ENCODE data around the gene MOB3A. TPM values are rescaled to one million over a fixed set of nuclear protein-coding genes. Genes with fewer than 3 reads are reported as not detected.
A peak's percentile ranks its signal among the peaks of the same experiment; 100 is the strongest.
"Not testable (repeated sequence)": the region's sequence is repeated elsewhere in the genome, so short reads cannot be mapped to it uniquely, and the experiment has no call there.

Gene MOB3A
- total RNA-seq, 2 donors from 2014 or later, result 37.8 to 50.9 TPM

DNA sequence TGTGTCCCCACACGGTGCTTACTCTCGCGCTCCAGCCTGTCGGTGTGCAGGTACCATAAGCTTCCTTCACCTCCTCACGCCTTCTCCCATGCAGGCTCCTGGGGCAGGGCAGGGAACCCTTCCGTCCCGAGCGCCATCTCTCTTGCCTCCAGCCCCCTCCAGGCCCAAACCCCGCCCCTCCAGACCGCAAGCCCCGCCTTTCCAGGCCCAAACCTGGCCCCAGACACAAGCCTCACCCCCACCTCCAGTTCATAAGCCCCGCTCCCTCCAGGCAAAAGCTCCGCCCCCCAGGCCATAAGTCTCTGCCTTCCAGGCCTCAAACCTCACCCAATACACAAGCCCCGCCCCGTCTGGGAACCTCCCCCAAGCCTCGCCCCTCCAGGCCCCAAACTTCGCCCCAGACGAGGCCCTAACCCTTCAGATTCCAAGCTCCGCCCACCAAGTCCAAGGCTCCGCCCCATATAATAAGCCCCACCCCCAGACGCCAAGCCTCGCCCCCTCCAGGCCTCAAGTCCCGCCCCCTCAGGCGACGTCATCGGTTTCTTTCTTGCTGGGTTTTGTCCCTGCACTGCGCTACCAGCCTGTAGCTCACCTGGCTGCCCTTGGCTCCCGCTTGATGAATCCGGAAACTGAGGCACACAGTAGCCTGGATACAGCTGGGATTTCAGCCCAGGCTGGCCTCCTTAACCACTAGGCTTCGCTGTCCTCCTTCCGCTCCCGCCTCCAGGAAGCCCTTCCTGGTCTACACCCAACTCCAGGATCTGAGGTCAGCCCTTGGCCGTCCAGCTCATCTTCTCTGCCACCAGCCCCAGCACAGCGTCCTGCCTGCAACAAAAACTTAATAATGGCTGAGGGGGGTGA is 61.2 kb downstream of the MOB3A start:
- Histone ChIP-seq H3K27ac (no peak overlapping the region), H3K27me3 (replicated peaks; ENCODE audit: insufficient read depth) (no peaks in the 10 kb centered on the region), H3K4me3 (no peak overlapping the region), H3K4me1 (ENCODE audit: control insufficient read depth in 1 of 2, low read depth in 2 of 2) (peaks cover 17 to 24% of the 10 kb centered on the region in 2 donors), H3K9me3 (peaks cover 7% of the 10 kb centered on the region), H3K36me3 (peaks cover 18% of the 10 kb centered on the region)
- TF ChIP-seq, protein P1, sequence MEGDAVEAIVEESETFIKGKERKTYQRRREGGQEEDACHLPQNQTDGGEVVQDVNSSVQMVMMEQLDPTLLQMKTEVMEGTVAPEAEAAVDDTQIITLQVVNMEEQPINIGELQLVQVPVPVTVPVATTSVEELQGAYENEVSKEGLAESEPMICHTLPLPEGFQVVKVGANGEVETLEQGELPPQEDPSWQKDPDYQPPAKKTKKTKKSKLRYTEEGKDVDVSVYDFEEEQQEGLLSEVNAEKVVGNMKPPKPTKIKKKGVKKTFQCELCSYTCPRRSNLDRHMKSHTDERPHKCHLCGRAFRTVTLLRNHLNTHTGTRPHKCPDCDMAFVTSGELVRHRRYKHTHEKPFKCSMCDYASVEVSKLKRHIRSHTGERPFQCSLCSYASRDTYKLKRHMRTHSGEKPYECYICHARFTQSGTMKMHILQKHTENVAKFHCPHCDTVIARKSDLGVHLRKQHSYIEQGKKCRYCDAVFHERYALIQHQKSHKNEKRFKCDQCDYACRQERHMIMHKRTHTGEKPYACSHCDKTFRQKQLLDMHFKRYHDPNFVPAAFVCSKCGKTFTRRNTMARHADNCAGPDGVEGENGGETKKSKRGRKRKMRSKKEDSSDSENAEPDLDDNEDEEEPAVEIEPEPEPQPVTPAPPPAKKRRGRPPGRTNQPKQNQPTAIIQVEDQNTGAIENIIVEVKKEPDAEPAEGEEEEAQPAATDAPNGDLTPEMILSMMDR (IDR thresholded peaks at IDR 0.05), result no peak
- DNase-seq (ENCODE audit: low spot score), result no peak
- ATAC-seq (ENCODE audit: insufficient number of reproducible peaks, low FRiP score, low read depth), result no peak

DNA sequence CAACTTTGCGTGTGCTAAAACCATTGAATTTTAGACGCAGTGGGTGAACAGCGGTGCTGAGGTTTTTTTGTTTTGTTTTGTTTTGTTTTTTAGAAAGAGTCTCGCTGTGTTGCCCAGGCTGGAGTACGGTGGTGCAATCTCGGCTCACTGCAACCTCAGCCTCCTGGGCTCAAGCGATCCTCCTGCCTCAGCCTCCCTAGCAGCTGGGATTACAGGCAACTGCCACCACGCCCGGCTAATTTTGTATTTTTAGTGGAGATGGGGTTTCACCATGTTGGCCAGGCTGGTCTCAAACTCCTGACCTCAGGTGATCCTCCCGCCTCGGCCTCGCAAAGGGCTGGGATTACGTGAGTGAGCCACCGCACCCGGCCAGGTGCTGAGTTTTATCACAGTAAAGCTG is 61.9 kb downstream of the MOB3A start:
- not testable (repeated sequence) for H3K9me3 ChIP-seq; H3K27ac ChIP-seq; ATAC-seq (ENCODE audit: insufficient number of reproducible peaks, low FRiP score, low read depth); DNase-seq (ENCODE audit: low spot score); H3K27me3 ChIP-seq (replicated peaks; ENCODE audit: insufficient read depth); H3K4me3 ChIP-seq
- H3K36me3 ChIP-seq, result peaks cover 11% of the 10 kb centered on the region
- H3K4me1 ChIP-seq (ENCODE audit: control insufficient read depth in 1 of 2, low read depth in 2 of 2), result peaks cover 17 to 24% of the 10 kb centered on the region in 2 donors

DNA sequence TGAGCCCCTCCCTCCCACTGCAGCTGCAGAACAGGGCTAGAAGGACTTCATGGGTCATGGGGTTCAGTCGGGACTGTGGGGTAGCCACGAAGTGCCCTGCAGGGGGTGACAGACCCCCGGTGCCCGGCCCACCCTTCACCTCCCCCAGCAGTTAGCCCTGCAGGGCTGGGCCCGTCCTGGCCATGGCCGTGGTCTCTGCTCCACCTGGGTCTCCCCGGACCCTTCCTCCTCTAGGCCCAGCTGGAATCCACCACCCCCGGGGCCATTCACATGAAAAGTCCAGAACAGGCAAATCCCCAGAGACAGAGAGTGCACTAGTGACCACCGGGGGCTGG is 62.3 kb downstream of the MOB3A start:
- TF ChIP-seq, protein P1 (IDR thresholded peaks at IDR 0.05), result no peak
- peaks cover 8% of the 10 kb centered on the region for H3K36me3 ChIP-seq
- DNase-seq (ENCODE audit: low spot score) (no peak), ATAC-seq (ENCODE audit: insufficient number of reproducible peaks, low FRiP score, low read depth) (no peak)
- no peak overlapping the region for H3K27ac ChIP-seq
- H3K27me3 ChIP-seq (replicated peaks; ENCODE audit: insufficient read depth), result no peaks in the 10 kb centered on the region
- peaks cover 7% of the 10 kb centered on the region for H3K9me3 ChIP-seq
- H3K4me3 ChIP-seq, result no peak overlapping the region
- peaks cover 17 to 24% of the 10 kb centered on the region in 2 donors for H3K4me1 ChIP-seq (ENCODE audit: control insufficient read depth in 1 of 2, low read depth in 2 of 2)

DNA sequence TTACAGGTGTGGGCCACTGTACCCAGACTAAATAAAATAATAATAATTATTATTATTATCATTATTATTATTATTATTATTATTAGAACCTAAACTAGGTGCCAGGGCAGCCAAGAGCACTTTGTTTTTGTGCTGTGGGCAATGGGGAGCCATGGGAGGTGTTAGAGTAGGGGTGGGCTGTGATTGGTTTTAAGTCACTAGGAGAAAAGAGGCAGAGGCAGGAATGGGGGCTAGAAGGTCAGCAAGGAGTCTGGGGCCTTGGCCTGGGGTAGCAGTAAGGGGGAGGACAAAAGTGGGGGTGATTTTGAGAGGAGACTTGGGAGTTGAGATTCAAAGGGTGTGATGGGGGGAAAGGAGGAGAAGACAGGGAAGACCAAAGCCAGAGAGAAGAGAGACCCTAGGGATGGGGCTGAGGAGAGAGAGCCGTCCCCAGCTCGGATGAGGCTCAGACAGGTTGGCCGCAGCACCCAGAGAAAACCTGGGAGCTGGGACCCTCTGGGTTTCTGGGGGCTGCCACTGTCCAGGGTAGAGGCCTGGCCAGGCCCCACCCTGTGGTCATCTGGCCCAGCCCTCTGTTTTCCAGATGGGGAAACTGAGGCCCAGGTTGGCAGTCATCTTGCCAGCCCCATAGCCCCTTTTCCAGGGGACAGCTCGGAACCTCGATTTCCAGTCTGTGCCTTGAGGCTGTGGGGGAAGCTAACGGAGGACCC is 62.9 kb downstream of the MOB3A start:
- H3K4me1 ChIP-seq (ENCODE audit: control insufficient read depth in 1 of 2, low read depth in 2 of 2), result peaks cover 17 to 24% of the 10 kb centered on the region in 2 donors
- H3K27me3 ChIP-seq (replicated peaks; ENCODE audit: insufficient read depth), result no peaks in the 10 kb centered on the region
- TF ChIP-seq, protein P1 (IDR thresholded peaks at IDR 0.05), result no peak
- ATAC-seq (ENCODE audit: insufficient number of reproducible peaks, low FRiP score, low read depth) (no peak), DNase-seq (ENCODE audit: low spot score) (no peak)
- H3K9me3 ChIP-seq, result peaks cover 7% of the 10 kb centered on the region
- peaks cover 2% of the 10 kb centered on the region for H3K36me3 ChIP-seq
- H3K27ac ChIP-seq, result peak overlapping the region; percentile 73 to 79
- H3K4me3 ChIP-seq, result no peak overlapping the region

DNA sequence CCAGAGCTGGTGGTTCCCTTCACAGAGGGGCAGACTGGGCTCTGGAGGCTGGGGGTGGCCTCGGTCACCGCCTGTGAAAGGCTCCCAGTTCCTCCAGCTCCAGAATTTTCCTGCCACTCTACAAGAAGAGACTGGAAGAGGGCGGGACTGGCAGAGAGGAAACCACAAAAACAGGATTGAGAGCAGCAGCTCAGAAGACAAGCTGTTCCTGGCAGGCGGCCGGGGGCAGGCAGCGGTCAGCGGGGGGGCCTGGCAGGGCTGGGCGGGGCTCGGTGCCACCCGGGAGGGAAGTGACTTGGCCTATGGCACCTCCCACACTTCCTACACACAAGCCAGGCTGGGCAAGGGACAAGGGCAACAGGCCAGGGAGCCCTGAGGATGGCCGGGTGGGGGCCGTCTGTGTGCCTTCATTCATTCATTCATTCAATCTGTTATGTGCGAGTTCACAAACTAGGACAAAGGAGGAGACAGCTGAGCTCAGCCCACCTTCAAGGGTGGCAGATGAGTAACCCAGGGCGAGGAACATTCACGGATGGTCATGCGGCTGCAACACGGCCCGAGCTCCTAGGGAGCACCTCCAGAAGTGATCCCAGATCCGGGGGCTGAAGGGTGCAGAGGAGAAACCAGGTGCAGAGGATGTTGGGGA is 63.7 kb downstream of the MOB3A start:
- Histone ChIP-seq H3K4me3 (peak overlapping the region; percentile 44), H3K4me1 (ENCODE audit: control insufficient read depth in 1 of 2, low read depth in 2 of 2) (peaks cover 19 to 32% of the 10 kb centered on the region in 2 donors)

More for the DNA sequence above, 63.7 kb downstream of the MOB3A start:
- TF ChIP-seq, protein P1 (IDR thresholded peaks at IDR 0.05), result no peak
- peak overlapping the region; percentile 73 to 79 for H3K27ac ChIP-seq
- DNase-seq (ENCODE audit: low spot score) (peak; percentile 85), ATAC-seq (ENCODE audit: insufficient number of reproducible peaks, low FRiP score, low read depth) (peak; percentile 85)
- no peaks in the 10 kb centered on the region for H3K36me3 ChIP-seq
- H3K27me3 ChIP-seq (replicated peaks; ENCODE audit: insufficient read depth), result no peaks in the 10 kb centered on the region
- H3K9me3 ChIP-seq, result peaks cover 7% of the 10 kb centered on the region
